Measurements from ENCODE around the gene TMC5. TPM values are rescaled to one million over a fixed set of nuclear protein-coding genes. Genes with fewer than 3 reads are reported as not detected.

TMC5 gene
- total RNA-seq, 1 experiment from 2014 or later = 1.2 TPM

- H3K9me3 ChIP-seq (ENCODE audit: control insufficient read depth, low read depth, low read length) = no peaks in the 10 kb centered on the region
- WGBS (ENCODE audit: extremely low coverage, insufficient read length, low lambda C conversion rate) = no CpG with 5 or more reads among the region's 2 CpGs
- H3K4me1 ChIP-seq (ENCODE audit: insufficient read depth, low read length) = 0 out of 2 replicates have a peak, but pooled peaks cover 3% of the 10 kb centered on the region
- no peak overlapping the region for H3K18ac ChIP-seq (ENCODE audit: insufficient read length, low read depth, low read length)
- no peak overlapping the region for H2AFZ ChIP-seq (ENCODE audit: low read length)
- TF ChIP-seq CTCF (conservative IDR thresholded peaks at IDR 0.05) = no peak
- no peak overlapping the region for H4K8ac ChIP-seq (replicated peaks; ENCODE audit: insufficient read length, low read depth, low read length)
- H3T11ph ChIP-seq (ENCODE audit: low read length) = no peak overlapping the region
- H3K4me2 ChIP-seq (ENCODE audit: insufficient read depth, insufficient read length, low read length) = peak overlapping the region; percentile 97
- H3K9ac ChIP-seq (ENCODE audit: extremely low read depth, insufficient read length, low read length) = no peak overlapping the region
- H3K4ac ChIP-seq (ENCODE audit: low read depth, low read length) = no peak overlapping the region
- DNase-seq = no peak
- H3K56ac ChIP-seq (ENCODE audit: insufficient read length, low read depth, low read length) = no peak overlapping the region
- no peak overlapping the region for H2BK5ac ChIP-seq (ENCODE audit: insufficient read length, low read length)
- H3K27me3 ChIP-seq (ENCODE audit: insufficient read depth, low read length) = no peaks in the 10 kb centered on the region
- H2BK15ac ChIP-seq (ENCODE audit: low read depth, low read length) = no peak overlapping the region
- H4K5ac ChIP-seq (ENCODE audit: insufficient read length, low read depth, low read length) = no peak overlapping the region
- peaks cover 18% of the 10 kb centered on the region for H3K23me2 ChIP-seq (ENCODE audit: insufficient read length, low read depth, low read length, poor library complexity, severe bottlenecking)
- no peak overlapping the region for H3K23ac ChIP-seq (ENCODE audit: insufficient read length, low read depth, low read length)
- peak overlapping the region; percentile 87 to 92; a peak in 4 of 5 replicates for H3K4me3 Mint-ChIP-seq
- H3K9me3 Mint-ChIP-seq = no peaks in the 10 kb centered on the region
- H3K27ac ChIP-seq (ENCODE audit: insufficient read length, low read depth, low read length) = no peak overlapping the region
- no peaks in the 10 kb centered on the region for H3K79me1 ChIP-seq (ENCODE audit: insufficient read depth, low read depth, low read length, poor library complexity, severe bottlenecking)
- H3K4me1 Mint-ChIP-seq = peaks cover 42 to 47% of the 10 kb centered on the region in 2 experiments
- H3K79me2 ChIP-seq (ENCODE audit: insufficient read depth, low read length) = peaks cover 7% of the 10 kb centered on the region; the same call in 1 of the 2 replicates
- no peaks in the 10 kb centered on the region for H3K27me3 Mint-ChIP-seq (ENCODE audit: low read depth)
- H2BK12ac ChIP-seq (ENCODE audit: insufficient read length, low read depth, low read length) = no peak overlapping the region
- H4K91ac ChIP-seq (ENCODE audit: insufficient read length, low read depth, low read length) = no peak overlapping the region
- peak overlapping the region in 1 of 3 experiments; percentile 92; a peak in 2 of 7 replicates for H3K27ac Mint-ChIP-seq
- H2BK20ac ChIP-seq (ENCODE audit: low read depth, low read length, poor library complexity, severe bottlenecking) = no peak overlapping the region
- H2BK120ac ChIP-seq (ENCODE audit: low read depth, low read length, poor library complexity, severe bottlenecking) = no peak overlapping the region
- H3K14ac ChIP-seq (ENCODE audit: insufficient read depth, low read length) = no peak overlapping the region
- H3K36me3 Mint-ChIP-seq (ENCODE audit: insufficient read depth in 1 of 3, low read depth in 3 of 3) = peaks cover 0 to 13% (median under 1%) of the 10 kb centered on the region in 3 experiments; a peak in 4 of 7 replicates
- no peak overlapping the region for H2AK5ac ChIP-seq (ENCODE audit: insufficient read length, low read length)
- H4K20me1 ChIP-seq (ENCODE audit: control insufficient read depth, insufficient read depth, insufficient read length) = no peaks in the 10 kb centered on the region
Observed at GRCh38 chr16:19522760-19523159, 105.1 kb downstream of the TMC5 start.
